ENCODE results near the gene CDK14.

Gene CDK14

GRCh38 chr7:90660100-90660499 lies 64.0 kb downstream of the CDK14 start:
- H3K4me3 ChIP-seq (replicated peaks; ENCODE audit: low read depth, low read length): no peak overlapping the region
- DNase-seq (ENCODE audit: extremely low read depth, low read depth): no peak
- TF ChIP-seq CTCF (IDR thresholded peaks at IDR 0.05; ENCODE audit: low read depth, low read length, missing control alignments): no peak

GRCh38 chr7:90660819-90661218 lies 64.7 kb downstream of the CDK14 start:
- H3K4me3 ChIP-seq (replicated peaks; ENCODE audit: low read depth, low read length): no peak overlapping the region
- DNase-seq (ENCODE audit: extremely low read depth, low read depth): no peak
- TF ChIP-seq CTCF (IDR thresholded peaks at IDR 0.05; ENCODE audit: low read depth, low read length, missing control alignments): no peak

GRCh38 chr7:90661290-90662151 lies 65.4 kb downstream of the CDK14 start:
- DNase-seq (ENCODE audit: extremely low read depth, low read depth): no peak
- no peak for TF ChIP-seq CTCF (IDR thresholded peaks at IDR 0.05; ENCODE audit: low read depth, low read length, missing control alignments)
- no peak overlapping the region for H3K4me3 ChIP-seq (replicated peaks; ENCODE audit: low read depth, low read length)

GRCh38 chr7:90663176-90663575 lies 67.1 kb downstream of the CDK14 start:
- TF ChIP-seq CTCF (IDR thresholded peaks at IDR 0.05; ENCODE audit: low read depth, low read length, missing control alignments): no peak
- H3K4me3 ChIP-seq (replicated peaks; ENCODE audit: low read depth, low read length): no peak overlapping the region
- DNase-seq (ENCODE audit: extremely low read depth, low read depth): no peak

- no peak for TF ChIP-seq CTCF (IDR thresholded peaks at IDR 0.05; ENCODE audit: low read depth, low read length, missing control alignments)
- no peak overlapping the region for H3K4me3 ChIP-seq (replicated peaks; ENCODE audit: low read depth, low read length)
- DNase-seq (ENCODE audit: extremely low read depth, low read depth): no peak
Measured at GRCh38 chr7:90666186-90666585, 70.1 kb downstream of the CDK14 start.

- no peak for TF ChIP-seq CTCF (IDR thresholded peaks at IDR 0.05; ENCODE audit: low read depth, low read length, missing control alignments)
- no peak overlapping the region for H3K4me3 ChIP-seq (replicated peaks; ENCODE audit: low read depth, low read length)
- no peak for DNase-seq (ENCODE audit: extremely low read depth, low read depth)
Measured at GRCh38 chr7:90668992-90669391, 72.9 kb downstream of the CDK14 start.
